Small intestine (tissue), 7 donors: ENCODE results near the gene CENPQ. TPM values are rescaled to one million over a fixed set of nuclear protein-coding genes. Genes with fewer than 3 reads are reported as not detected.
A peak's percentile ranks its signal among the peaks of the same experiment; 100 is the strongest.

Experiments
- DNase-seq, 2 donors: peaks; one replicate each; pipeline versions ENCODE4 v3.0.0 to v3.0.0-alpha.2; 2013
- FAIRE-seq: peaks from 2 replicates; lab custom pipeline; 2012; peaks lifted over from hg19 to GRCh38; lab: Jason Lieb, UNC
- H3K27ac ChIP-seq, 3 donors: one replicate each; pipeline ENCODE4 v1.5.1; 2013; ENCODE audit warnings: low read length in 2 of 3, mild to moderate bottlenecking in 2 of 3, control low read depth in 1 of 3, inconsistent platforms in 1 of 3, low read depth in 1 of 3, moderate library complexity in 1 of 3
- H3K27me3 ChIP-seq, 3 donors: one replicate each; pipeline ENCODE4 v1.6.1; 2013; ENCODE audit warnings: low read length in 3 of 3, inconsistent platforms in 1 of 3; ENCODE audit not compliant: control insufficient read depth in 3 of 3, insufficient read depth in 3 of 3
- H3K36me3 ChIP-seq, 3 donors: one replicate each; pipeline ENCODE4 v1.6.1; 2013; ENCODE audit warnings: low read length in 3 of 3, inconsistent platforms in 1 of 3, low read depth in 1 of 3, mild to moderate bottlenecking in 1 of 3, moderate library complexity in 1 of 3; ENCODE audit not compliant: control insufficient read depth in 3 of 3, insufficient read depth in 2 of 3
- H3K4me1 ChIP-seq, 3 donors: one replicate each; pipeline ENCODE4 v1.6.1; 2013; ENCODE audit warnings: low read length in 2 of 3, inconsistent platforms in 1 of 3, low read depth in 1 of 3, mild to moderate bottlenecking in 1 of 3, moderate library complexity in 1 of 3; ENCODE audit not compliant: control insufficient read depth in 3 of 3, insufficient read depth in 2 of 3
- H3K4me3 ChIP-seq, 3 donors: one replicate each; pipeline ENCODE4 v1.5.1; 2013; ENCODE audit warnings: low read length in 3 of 3, control low read depth in 1 of 3, inconsistent platforms in 1 of 3, low read depth in 1 of 3, mild to moderate bottlenecking in 1 of 3, moderate library complexity in 1 of 3
- H3K9me3 ChIP-seq, 2 donors: one replicate each; pipeline ENCODE4 v1.6.1; 2013; ENCODE audit warnings: low read depth in 1 of 2, low read length in 1 of 2; ENCODE audit not compliant: control insufficient read depth in 2 of 2, insufficient read depth in 1 of 2
- WGBS, 3 donors: extraction: QIAGEN DNeasy Blood & Tissue Kit; methylation state at CpG; one replicate each; pipeline ENCODE4 v1.1.7; 2013; 5-methylcytosine and 5-hydroxymethylcytosine counted together
- polyA plus RNA-seq, 4 donors: library from polyadenylated mRNA; stranded (reverse) in 3 of 4; unstranded in 1 of 4; fragments of 200-250 nt in 3 of 4; fragments of 120-200 nt in 1 of 4; gene quantifications; one replicate each; pipeline versions ENCODE4 v1.2.1 to v1.2.3, GENCODE V29; 2013
- donor health status: healthy with polysubstance abuse.
- donor health status: control.
- donor health status: control.
- donor health status: Bipolar disorder and iron deficiency.
- donor health status: healthy.

CENPQ gene
- polyA plus RNA-seq, 4 donors, result 1.6 to 7.2 (median 3.1) TPM

DNA sequence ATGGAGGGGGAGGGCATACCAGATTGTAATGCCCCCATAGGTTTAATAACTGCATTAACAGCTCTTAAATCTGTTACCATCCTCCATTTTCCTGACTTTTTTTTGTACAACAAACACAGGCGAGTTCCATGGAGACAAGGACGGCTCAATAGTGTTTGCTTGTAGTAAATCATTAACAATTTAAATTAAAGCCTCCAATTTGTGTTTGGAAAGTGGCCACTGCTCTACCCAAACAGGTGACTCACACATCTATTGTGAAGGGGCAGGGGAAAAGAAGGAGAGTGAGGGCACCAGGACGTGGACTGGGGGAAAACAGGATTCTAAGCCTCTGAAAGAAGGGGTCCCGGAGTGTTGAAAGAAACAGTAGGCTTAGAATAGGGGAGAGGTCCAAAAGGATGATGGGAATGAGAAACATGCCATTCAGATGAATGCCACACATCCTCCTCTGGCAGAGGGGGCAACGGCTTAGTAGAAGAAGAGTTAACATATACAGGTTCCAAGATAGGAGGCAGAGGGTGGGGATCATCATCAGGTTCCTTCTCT, 43.5 kb downstream of the CENPQ start:
- FAIRE-seq (no peak), DNase-seq (peak; percentile 26 to 54)
- H3K9me3 ChIP-seq, result no peaks in the 10 kb centered on the region
- H3K4me1 ChIP-seq, result no peaks in the 10 kb centered on the region
- H3K27ac ChIP-seq, result peak overlapping the region in 1 of 3 donors; percentile 22
- H3K36me3 ChIP-seq, result no peaks in the 10 kb centered on the region
- no peak overlapping the region for H3K4me3 ChIP-seq
- no peaks in the 10 kb centered on the region for H3K27me3 ChIP-seq
- WGBS, 3 donors, result 21 to 66% (median 35%) methylated on average over 5 of the region's 5 CpGs

DNA sequence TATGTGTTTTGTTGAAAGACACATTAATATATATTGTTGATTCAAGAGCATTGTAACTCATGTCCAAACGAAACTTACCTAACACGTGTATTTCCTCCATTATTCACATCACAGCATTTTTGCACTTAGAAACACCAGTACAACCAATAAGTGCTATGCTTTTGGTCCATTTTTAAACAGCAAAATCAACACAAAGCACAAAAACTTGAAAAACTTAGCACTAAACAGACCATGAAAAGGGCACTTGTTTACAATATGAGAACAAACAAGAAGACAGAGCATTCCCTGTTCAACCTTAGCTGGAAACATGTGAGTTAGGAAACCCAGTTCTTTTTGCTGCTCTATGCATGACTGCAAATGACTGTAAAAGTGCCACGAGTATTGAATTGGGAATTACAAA, 46.2 kb downstream of the CENPQ start:
- no peak overlapping the region for H3K27ac ChIP-seq
- no peaks in the 10 kb centered on the region for H3K4me1 ChIP-seq
- H3K27me3 ChIP-seq, result no peaks in the 10 kb centered on the region
- H3K36me3 ChIP-seq, result no peaks in the 10 kb centered on the region
- DNase-seq, result no peak
- no peak for FAIRE-seq
- no peak overlapping the region for H3K4me3 ChIP-seq
- no peaks in the 10 kb centered on the region for H3K9me3 ChIP-seq
- 79 to 87% (median 81%) methylated on average over 3 of the region's 3 CpGs for WGBS, 3 donors

DNA sequence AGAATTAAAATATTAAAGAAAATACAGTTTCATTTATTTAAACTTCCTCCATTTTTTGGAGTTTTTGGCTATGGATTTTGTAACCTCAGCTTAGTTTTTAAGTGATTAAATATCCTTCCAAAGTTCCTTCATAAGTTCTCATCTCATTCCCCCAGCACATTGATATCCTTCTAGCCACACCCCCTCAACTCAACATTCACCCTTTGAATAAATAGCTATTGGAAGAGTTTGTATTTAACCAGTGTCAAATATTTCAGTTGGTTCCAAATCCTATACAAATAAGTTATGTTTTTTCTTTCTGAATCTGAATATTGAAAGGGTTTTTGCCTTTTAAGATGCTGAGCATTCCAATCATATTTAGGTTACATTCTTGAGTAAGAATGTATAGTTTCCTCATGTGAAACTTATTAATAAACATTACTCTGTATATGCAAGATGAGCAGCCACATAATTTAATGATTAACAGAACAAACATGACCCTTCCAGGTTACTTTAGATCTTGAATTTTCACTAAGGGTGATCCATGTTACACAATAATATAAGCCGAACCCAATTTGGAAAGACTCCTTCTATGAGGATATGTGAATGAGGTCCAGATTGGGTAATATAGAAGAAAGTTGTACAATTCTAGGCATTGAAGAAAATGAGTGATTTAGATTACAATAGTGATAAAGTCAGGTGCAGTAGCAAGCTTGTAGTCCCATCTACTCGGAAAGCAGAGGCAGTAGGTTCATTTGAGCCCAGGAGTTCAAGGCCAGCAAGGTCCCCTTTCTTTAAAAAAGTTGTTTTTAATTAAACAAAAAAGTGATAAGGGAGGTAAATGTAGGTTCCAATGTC, 50.2 kb downstream of the CENPQ start:
- 54 to 69% (median 62%) methylated on average over 2 of the region's 2 CpGs for WGBS, 3 donors
- Histone ChIP-seq H3K4me1 (no peaks in the 10 kb centered on the region), H3K27ac (no peak overlapping the region), H3K9me3 (no peaks in the 10 kb centered on the region), H3K27me3 (peaks cover 0 to 3% (median 0%) of the 10 kb centered on the region in 3 donors), H3K4me3 (no peak overlapping the region), H3K36me3 (no peaks in the 10 kb centered on the region)
- FAIRE-seq (no peak), DNase-seq (no peak)

DNA sequence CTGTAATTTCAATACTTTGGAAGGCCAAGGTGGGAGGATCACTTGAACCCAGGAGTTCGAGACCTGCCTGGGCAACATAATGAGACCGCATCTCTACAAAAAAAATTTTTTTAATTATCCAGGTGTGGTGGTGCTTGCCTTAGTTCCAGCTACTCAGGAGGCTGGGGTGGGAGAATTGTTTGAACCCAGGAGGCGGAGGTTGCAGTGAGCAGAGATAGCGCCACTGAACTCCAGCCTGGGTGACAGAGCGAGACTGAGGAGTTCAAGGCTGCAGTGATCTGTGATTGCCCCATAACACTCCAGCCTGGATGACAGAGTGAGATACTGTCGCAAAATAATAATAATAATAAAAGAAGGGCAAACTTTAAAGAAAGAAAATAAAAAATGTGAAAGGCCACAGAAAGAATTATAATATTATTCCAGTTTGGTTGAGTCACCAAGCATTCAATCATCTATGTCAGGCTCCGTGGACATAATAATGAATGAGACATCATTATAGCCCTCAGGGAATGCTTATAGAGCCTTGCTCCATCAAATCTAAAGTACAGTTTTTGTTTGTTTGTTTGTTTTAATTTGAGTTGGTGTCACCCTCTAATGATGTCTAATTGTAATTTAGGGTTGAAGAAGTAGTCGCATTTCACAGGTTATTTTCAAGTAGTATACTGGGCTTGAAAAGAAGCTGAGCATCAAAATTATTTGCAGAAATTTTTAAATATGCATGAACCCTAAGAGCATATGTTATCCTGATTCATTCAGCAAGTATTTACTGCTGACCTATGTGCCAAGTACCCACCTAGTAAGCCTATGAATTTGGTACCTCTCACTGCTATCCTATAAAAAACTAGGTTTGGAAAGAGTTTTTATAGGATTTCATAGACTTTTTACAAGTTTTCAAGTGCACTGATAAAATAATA, 51.7 kb downstream of the CENPQ start:
- Histone ChIP-seq H3K4me3 (no peak overlapping the region), H3K27ac (no peak overlapping the region), H3K9me3 (no peaks in the 10 kb centered on the region), H3K4me1 (no peaks in the 10 kb centered on the region), H3K36me3 (no peaks in the 10 kb centered on the region), H3K27me3 (peaks cover 0 to 3% (median 0%) of the 10 kb centered on the region in 3 donors)
- no peak for DNase-seq
- 74 to 77% (median 76%) methylated on average over 8 of the region's 8 CpGs for WGBS, 3 donors
- no peak for FAIRE-seq

DNA sequence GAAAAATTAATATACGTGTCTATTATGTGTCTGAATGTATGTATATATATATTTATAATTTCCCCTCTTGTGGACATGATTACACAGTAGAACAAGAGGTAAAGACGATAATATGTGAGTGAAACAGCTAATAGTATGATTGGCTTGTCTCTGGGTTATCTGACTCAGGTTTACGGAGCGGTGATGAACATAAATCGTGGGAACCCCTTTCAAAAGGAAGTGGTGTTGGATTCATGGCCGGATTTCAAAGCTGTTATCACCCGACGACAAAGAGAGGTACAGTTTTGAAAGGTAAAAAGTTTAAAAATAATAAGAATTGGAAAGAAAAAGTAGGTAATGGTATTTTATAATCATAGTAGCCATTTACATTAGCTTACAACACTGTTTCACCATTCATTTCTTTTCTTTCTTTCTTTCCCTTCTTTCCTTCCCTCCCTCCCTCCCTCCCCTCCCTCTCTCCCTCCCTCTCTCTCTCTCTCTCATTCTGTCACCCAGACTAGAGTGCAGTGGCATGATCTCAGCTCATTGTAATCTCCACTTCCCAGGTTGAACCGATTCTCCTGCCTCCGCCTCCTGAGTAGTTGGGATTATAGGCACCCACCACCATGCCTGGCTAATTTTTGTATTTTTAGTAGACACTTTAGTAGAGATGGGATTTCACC, 52.4 kb downstream of the CENPQ start:
- Histone ChIP-seq H3K4me1 (no peaks in the 10 kb centered on the region), H3K36me3 (no peaks in the 10 kb centered on the region), H3K9me3 (no peaks in the 10 kb centered on the region), H3K4me3 (no peak overlapping the region), H3K27ac (no peak overlapping the region), H3K27me3 (peaks cover 0 to 3% (median 0%) of the 10 kb centered on the region in 3 donors)
- WGBS, 3 donors, result 75 to 80% (median 78%) methylated on average over 10 of the region's 10 CpGs
- DNase-seq (no peak), FAIRE-seq (no peak)

DNA sequence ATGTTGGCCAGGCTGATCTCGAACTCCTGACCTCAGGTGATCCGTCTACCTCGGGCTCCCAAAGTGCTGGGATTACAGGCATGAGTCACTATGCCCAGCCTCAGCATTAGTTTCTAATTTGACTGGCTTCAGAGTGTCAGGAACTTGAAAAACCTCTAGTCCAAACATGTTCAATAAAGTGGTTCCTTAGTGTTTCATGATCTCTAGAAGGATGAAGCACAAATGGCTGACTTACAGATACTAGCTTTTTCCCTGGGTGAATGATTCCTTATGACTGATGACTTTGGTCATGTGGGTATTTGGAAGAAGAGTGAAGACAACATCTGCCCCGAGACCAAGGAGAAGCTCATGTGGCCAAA, 53.0 kb downstream of the CENPQ start:
- no peaks in the 10 kb centered on the region for H3K9me3 ChIP-seq
- H3K36me3 ChIP-seq, result no peaks in the 10 kb centered on the region
- peaks cover 0 to 3% (median 0%) of the 10 kb centered on the region in 3 donors for H3K27me3 ChIP-seq
- WGBS, 3 donors, result 69 to 82% (median 71%) methylated on average over 4 of the region's 4 CpGs
- FAIRE-seq (no peak), DNase-seq (no peak)
- no peaks in the 10 kb centered on the region for H3K4me1 ChIP-seq
- no peak overlapping the region for H3K27ac ChIP-seq
- no peak overlapping the region for H3K4me3 ChIP-seq

DNA sequence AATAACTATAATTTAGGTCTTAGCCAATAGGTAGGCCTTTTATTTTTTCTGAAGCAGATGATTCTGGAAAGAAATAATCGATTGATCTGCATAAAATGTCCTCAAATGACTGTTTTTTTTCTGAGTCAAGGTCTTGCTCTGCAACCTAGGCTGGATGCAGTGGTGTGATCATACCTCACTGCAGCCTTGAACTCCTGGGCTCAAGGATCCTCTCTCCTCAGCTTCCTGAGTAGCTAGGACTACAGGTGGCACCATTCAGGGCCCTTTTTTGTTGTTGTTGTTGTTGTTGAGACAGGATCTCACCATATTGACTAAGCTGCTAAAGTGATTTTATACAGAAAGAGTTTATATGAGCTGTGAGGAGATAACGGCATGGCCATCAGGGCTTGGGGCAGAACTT, 54.7 kb downstream of the CENPQ start:
- Histone ChIP-seq H3K4me3 (no peak overlapping the region), H3K36me3 (no peaks in the 10 kb centered on the region), H3K27me3 (peaks cover 0 to 3% (median 0%) of the 10 kb centered on the region in 3 donors), H3K9me3 (no peaks in the 10 kb centered on the region), H3K27ac (no peak overlapping the region), H3K4me1 (no peaks in the 10 kb centered on the region)
- DNase-seq, result no peak
- 86 to 89% (median 88%) methylated on average over 2 of the region's 2 CpGs for WGBS, 3 donors
- no peak for FAIRE-seq

DNA sequence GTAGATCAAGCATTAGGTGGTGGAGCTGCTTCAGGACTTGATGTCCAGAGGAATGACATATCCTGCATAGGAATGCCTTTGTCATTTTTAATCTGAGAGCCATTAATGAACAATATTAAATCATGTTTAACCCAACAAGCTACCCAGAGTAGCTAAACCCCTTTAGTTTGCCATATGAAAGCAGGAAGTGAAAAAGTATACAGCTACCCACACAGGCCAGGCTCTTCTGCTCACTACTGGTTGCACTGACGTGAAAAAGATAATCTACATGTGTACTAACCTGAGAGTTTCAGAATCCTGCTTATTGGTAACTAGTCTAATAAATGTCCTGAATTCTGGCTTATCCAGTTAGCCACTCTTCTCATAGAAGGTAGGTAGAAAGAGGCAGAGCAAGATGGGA, 56.5 kb downstream of the CENPQ start:
- FAIRE-seq (no peak), DNase-seq (no peak)
- 75 to 92% (median 85%) methylated on average over 1 of the region's 1 CpG for WGBS, 3 donors

More for the DNA sequence above, 56.5 kb downstream of the CENPQ start:
- Histone ChIP-seq H3K4me1 (peaks cover 0 to 4% (median 4%) of the 10 kb centered on the region in 3 donors), H3K9me3 (no peaks in the 10 kb centered on the region), H3K36me3 (no peaks in the 10 kb centered on the region), H3K27me3 (peaks cover 0 to 3% (median 0%) of the 10 kb centered on the region in 3 donors), H3K4me3 (no peak overlapping the region), H3K27ac (no peak overlapping the region)
